Epithelial cell of esophagus (primary cell): ENCODE data around the gene NUDT22.

ENCODE experiments used
- DNase-seq: peaks from one replicate; pipeline ENCODE4 v3.0.0; 2010; ENCODE audit warnings: low read depth
- H3K4me3 ChIP-seq: 2 replicates; pipeline ENCODE4 v1.5.1; 2011; ENCODE audit warnings: mild to moderate bottlenecking, low read length, control low read depth
- CTCF ChIP-seq: IDR thresholded peaks from 2 replicates; pipeline ENCODE4 v1.5.1; 2011; ENCODE audit warnings: low read depth, mild to moderate bottlenecking, low read length, control low read depth, inconsistent platforms; ENCODE audit not compliant: insufficient read depth; ENCODE audit errors: missing control alignments

NUDT22 gene

GRCh38 chr11:64232967-64233315 lies 6.9 kb downstream of the NUDT22 start:
- no peak overlapping the region for H3K4me3 ChIP-seq
- TF ChIP-seq CTCF: no peak
- DNase-seq: no peak

DNA sequence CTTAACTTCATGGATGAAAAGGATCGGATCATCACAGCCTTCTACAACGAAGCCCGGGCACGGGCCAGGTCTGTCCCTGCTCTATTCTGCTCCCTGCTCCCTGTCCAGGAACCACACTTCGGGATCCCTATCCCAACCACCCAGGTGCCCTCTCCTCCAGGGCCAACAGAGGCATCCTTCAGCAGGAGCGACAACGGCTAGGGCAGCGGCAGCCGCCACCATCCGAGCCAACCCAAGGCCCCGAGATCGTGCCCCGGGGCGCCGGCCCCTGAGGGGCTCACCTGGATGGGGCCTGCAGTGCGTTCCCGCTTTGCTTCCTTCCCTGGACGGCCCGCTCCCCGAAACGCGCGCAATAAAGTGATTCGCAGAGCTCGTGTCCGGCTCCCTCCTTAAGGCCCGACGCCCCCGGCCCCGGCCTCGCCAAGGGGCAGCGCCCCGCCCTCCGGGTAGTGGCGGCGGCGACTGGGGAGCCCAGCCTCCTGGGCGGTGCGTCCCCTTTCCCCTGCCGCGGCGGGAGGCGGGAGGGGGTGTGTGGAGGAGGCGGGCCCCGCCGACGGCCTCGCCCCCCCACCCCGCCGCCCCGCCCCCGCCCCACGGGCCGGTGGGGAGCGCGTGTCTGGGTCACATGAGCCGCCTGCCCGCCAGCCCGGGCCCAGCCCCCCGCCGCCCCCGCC lies 8.0 kb downstream of the NUDT22 start, which contains the start of gene VEGFB:
Gene VEGFB, plus strand, starts transcription at position 672 of the 674 bp plus-strand sequence. CDS start 250 bp downstream, outside the sequence.
- peak within 1 kb of the TSS; percentile 48 for H3K4me3 ChIP-seq
- peak; percentile 51 for DNase-seq
- TF ChIP-seq CTCF: no peak

DNA sequence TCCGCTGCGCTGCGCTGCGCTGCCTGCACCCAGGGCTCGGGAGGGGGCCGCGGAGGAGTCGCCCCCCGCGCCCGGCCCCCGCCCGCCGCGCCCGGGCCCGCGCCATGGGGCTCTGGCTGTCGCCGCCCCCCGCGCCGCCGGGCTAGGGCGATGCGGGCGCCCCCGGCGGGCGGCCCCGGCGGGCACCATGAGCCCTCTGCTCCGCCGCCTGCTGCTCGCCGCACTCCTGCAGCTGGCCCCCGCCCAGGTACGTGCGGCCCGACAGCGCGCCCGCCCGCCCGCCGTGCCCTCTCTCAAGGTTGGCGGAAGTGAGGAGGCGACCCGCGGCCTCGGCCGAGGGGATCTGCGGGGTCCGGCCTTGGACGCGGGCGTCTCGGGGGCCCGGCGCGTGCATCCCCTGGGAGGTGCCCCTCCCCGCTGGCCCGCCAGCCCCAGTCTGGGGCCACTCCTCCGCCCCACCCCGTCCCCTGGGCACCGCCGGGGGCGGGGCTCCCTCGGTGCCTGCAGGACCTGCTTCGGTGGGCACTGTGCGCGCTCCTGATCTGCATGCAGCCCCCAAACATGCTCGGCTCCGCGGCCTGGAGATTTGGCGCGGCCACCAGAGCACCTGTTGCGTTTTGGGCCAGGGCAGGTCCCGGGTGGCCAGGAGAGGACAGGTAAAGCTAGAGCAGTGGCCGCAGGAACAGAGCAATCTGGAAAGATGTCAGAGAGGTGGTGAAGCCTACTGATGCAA lies 8.7 kb downstream of the NUDT22 start:
- DNase-seq: no peak
- peak overlapping the region; percentile 43 for H3K4me3 ChIP-seq
- no peak for TF ChIP-seq CTCF

GRCh38 chr11:64235437-64236161 lies 9.5 kb downstream of the NUDT22 start:
- TF ChIP-seq CTCF: no peak
- DNase-seq: no peak
- H3K4me3 ChIP-seq: peak overlapping the region; percentile 43

GRCh38 chr11:64237484-64237951 lies 11.4 kb downstream of the NUDT22 start:
- H3K4me3 ChIP-seq: peak overlapping the region; percentile 5
- DNase-seq: peak; percentile 62
- TF ChIP-seq CTCF: no peak

DNA sequence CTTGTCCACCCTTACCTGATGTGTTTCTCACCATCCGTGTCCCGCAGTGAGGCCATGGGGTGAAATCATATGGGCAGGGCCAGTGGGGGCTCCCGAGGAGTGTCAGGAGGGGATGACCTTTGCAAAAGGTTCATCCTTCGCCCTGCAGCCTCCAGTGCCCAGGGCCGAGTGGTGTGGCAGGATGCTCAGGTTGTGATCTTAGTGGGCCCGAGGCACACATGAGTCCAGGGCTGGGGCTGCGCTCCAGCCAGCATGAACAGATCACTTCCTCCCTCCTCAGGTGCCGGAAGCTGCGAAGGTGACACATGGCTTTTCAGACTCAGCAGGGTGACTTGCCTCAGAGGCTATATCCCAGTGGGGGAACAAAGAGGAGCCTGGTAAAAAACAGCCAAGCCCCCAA lies 12.0 kb downstream of the NUDT22 start:
- no peak overlapping the region for H3K4me3 ChIP-seq
- no peak for TF ChIP-seq CTCF
- DNase-seq: no peak
